SH-SY5Y (cell line): ENCODE data around the gene STRAP.
A peak's percentile ranks its signal among the peaks of the same experiment; 100 is the strongest.

Experiments used
- GATA2 ChIP-seq: IDR thresholded peaks from 2 replicates; pipeline ENCODE4 v1.6.1; 2011; ENCODE audit warnings: mild to moderate bottlenecking, low read depth, low read length
- GATA3 ChIP-seq: IDR thresholded peaks from 2 replicates; pipeline ENCODE4 v1.6.1; 2011; ENCODE audit warnings: low read depth, mild to moderate bottlenecking, low read length, moderate library complexity

The STRAP gene

GRCh38 chr12:15892645-15893259, 10.6 kb downstream of the STRAP start:
- no peak for TF ChIP-seq GATA2
- TF ChIP-seq GATA3, result no peak

DNA sequence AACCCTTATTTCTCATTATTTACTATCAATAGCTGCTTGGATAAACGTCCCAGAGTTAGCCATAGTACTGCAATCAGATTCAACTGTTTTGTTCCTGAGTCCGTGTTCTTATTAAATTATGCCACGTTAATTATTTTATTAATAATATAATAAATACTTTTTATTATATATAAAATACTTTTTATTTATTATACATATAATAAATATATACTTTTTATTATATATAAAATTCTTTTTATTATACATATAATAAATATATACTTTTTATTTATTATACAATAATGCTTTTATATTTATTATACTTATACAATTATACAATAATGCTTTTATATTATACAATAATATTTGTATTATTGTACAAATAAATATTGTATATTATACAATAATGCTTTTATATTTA, 11.1 kb downstream of the STRAP start:
- no peak for TF ChIP-seq GATA3
- TF ChIP-seq GATA2, result no peak

DNA sequence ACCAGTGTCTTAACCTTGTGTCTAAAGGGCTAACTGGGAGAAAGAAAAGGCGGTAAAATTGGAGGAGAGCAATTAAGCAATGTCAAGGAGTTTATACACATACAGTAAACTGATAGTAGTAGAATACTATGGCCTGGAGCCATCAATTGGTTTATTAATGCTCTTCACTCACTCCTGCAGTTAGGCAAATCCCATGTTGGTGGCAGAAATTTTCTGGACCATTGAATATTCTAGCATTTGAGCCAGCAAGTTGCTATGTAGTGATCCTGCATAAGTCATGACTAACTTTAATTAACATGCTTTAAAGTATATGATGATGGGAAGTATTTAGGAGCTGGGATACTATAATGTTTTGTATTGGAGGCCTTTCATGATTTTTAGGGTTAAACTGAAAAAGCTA, 14.7 kb downstream of the STRAP start:
- TF ChIP-seq GATA3 (no peak), GATA2 (no peak)

DNA sequence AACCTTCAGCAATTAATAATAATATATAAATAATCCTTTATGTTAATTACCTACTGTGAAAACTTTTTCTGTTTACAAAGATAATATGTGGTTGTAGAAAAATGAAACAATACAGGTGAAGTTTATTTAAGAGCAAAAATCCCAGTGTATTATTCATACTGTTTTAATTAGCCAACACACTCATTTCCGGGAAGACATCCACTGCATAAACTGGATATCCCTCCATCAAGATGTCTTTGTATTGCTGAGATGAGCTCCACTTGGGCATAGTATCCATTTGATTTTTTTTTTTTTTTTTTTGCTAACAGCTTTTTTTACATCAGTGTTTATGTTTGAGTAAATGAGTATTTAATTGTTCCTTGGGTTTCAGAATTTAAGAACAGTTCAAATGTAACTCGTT, 15.2 kb downstream of the STRAP start:
- TF ChIP-seq GATA3 (no peak), GATA2 (no peak)

GRCh38 chr12:15899282-15899870, 17.2 kb downstream of the STRAP start:
- TF ChIP-seq GATA3 (no peak), GATA2 (no peak)

GRCh38 chr12:15904378-15904920, 22.3 kb downstream of the STRAP start:
- TF ChIP-seq GATA3 (no peak), GATA2 (no peak)

- TF ChIP-seq GATA2 (no peak), GATA3 (no peak)
These were observed 28.3 kb downstream of the STRAP start for GRCh38 chr12:15910468-15910863.

GRCh38 chr12:15910864-15911721, 28.9 kb downstream of the STRAP start, which contains the start of gene DERA:
TSS of gene DERA (plus strand) at chr12:15911332. CDS start at chr12:15911384, 52 bp downstream.
- peak; percentile 82 for TF ChIP-seq GATA2
- TF ChIP-seq GATA3, result peak; percentile 35; the same call in 1 of the 2 replicates

- TF ChIP-seq GATA3 (no peak), GATA2 (no peak)
These were observed 35.9 kb downstream of the STRAP start for GRCh38 chr12:15918066-15918465.

GRCh38 chr12:15919418-15919817, 37.2 kb downstream of the STRAP start:
- TF ChIP-seq GATA3, result no peak
- no peak for TF ChIP-seq GATA2

DNA sequence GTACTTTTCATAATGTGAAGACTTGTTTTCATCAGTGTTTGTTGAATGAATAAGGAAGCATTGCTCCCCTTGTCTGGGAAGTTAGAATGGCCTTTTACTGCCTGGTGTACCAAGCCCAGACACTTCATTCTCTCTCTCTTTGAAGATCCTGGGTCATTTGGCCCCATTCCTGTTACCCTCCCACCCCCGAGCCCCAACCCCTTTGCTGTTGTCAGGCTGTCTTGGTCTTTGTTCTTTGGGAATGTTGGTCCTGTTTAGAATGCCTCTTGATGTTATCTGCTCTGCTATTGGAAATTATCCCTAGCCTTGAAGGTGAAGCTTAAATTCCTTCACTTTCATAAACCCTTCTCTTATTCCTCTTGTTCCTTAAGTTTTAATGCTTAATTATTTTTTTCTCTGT, 42.8 kb downstream of the STRAP start:
- TF ChIP-seq GATA2, result no peak
- TF ChIP-seq GATA3, result no peak

- no peak for TF ChIP-seq GATA2
- TF ChIP-seq GATA3, result no peak
These were observed 46.2 kb downstream of the STRAP start for GRCh38 chr12:15928346-15928745.

DNA sequence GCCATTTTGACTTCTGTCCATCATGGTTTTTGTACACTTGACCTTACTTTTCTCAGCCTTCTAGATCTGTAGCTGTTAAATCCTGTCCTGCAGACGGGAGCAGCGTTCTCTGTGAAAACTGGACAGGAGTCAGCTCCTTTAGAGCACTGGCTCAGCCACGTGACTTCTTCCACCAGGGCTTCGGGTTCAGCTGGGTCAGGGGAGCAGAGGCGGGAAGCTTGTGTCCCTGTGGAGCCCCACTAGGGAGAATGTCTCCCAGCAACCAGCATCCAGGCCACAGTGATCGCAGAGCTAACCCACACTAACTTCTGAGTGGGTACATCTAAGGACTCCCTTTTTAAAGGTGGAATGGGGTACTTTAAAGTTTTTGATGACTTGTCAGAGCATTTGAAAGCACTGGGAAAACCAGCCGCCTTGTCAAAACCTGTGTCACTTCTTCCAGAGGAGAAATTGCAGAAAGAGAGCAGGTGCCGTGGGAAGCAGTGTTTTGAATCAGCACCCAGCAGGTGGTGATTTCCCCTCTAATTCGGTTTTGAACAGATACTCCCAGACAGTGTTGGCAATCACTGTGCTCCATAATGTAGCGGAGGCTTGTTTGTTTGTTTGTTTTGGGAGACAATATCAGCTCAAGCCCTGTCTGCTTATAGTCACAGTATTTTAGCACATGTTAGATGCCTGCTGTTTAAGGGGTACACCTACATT, 46.8 kb downstream of the STRAP start:
- no peak for TF ChIP-seq GATA3
- no peak for TF ChIP-seq GATA2

- TF ChIP-seq GATA3 (no peak), GATA2 (no peak)
These were observed 49.4 kb downstream of the STRAP start for GRCh38 chr12:15931590-15932053.

GRCh38 chr12:15932327-15932726, 50.1 kb downstream of the STRAP start:
- TF ChIP-seq GATA3, result no peak
- TF ChIP-seq GATA2, result no peak
